Lower lobe of right lung (tissue), 2 donors: ENCODE results near the gene SDHA. TPM values are rescaled to one million over a fixed set of nuclear protein-coding genes. Genes with fewer than 3 reads are reported as not detected.

Source experiments
- ATAC-seq, 2 donors: fragments of 200-7000 bp; cut with Tn5 transposase; one replicate each; pipeline ENCODE4 v1.9.1; 2020 to 2022; ENCODE audit warnings: mild to moderate bottlenecking in 2 of 2, moderate library complexity in 2 of 2
- DNase-seq: peaks from one replicate; pipeline ENCODE4 v3.0.0-alpha.2; 2020
- H3K27ac ChIP-seq: fragments of 200-600 bp; one replicate; pipeline ENCODE4 v1.8.0; 2022
- H3K27me3 ChIP-seq: fragments of 200-600 bp; one replicate; pipeline ENCODE4 v1.8.0; 2022; ENCODE audit warnings: low read depth
- H3K36me3 ChIP-seq: fragments of 200-600 bp; one replicate; pipeline ENCODE4 v1.8.0; 2022; ENCODE audit warnings: mild to moderate bottlenecking
- H3K4me1 ChIP-seq: fragments of 200-600 bp; one replicate; pipeline ENCODE4 v1.8.0; 2022
- H3K4me3 ChIP-seq: fragments of 200-600 bp; one replicate; pipeline ENCODE4 v1.8.0; 2022; ENCODE audit warnings: mild to moderate bottlenecking
- H3K9me3 ChIP-seq: fragments of 200-600 bp; one replicate; pipeline ENCODE4 v1.8.0; 2022
- CTCF ChIP-seq: fragments of 200-600 bp; IDR thresholded peaks from one replicate; pipeline ENCODE4 v1.8.0; 2022; ENCODE audit warnings: antibody characterized with exemption, mild to moderate bottlenecking
- intact Hi-C: fragments of 100-400 bp; cut with DNase I; formaldehyde crosslinking; loops from one replicate; pipeline ENCODE4 v1.11.0; 2022
- total RNA-seq: library from RNA; stranded (reverse); fragmentation: NEBNext Ultra II Directional; extraction: Animal tissue kit (Norgen Biotek cat#: 25700); gene quantifications from one replicate; pipeline ENCODE4 v1.2.1, GENCODE V29; 2021
- donor health status: DM: no; HTN: yes; CAD: no; lungs with severe emphysema.

Gene SDHA
- total RNA-seq, 1 donor from 2014 or later: 89.6 TPM

- H3K36me3 ChIP-seq: no peaks in the 10 kb centered on the region
- H3K4me1 ChIP-seq: peaks cover 16% of the 10 kb centered on the region
- H3K9me3 ChIP-seq: no peaks in the 10 kb centered on the region
- no peak for TF ChIP-seq CTCF
- ATAC-seq: no peak
- intact Hi-C loops: no loop called here
- H3K4me3 ChIP-seq: no peak overlapping the region
- H3K27ac ChIP-seq: no peak overlapping the region
- no peaks in the 10 kb centered on the region for H3K27me3 ChIP-seq
- no peak for DNase-seq
Observed at GRCh38 chr5:186091-187041, 31.8 kb upstream of the SDHA start.

- Histone ChIP-seq H3K36me3 (no peaks in the 10 kb centered on the region), H3K4me3 (no peak overlapping the region), H3K27ac (no peak overlapping the region), H3K9me3 (no peaks in the 10 kb centered on the region), H3K4me1 (peaks cover 16% of the 10 kb centered on the region), H3K27me3 (peaks cover 6% of the 10 kb centered on the region)
- TF ChIP-seq CTCF: no peak
- intact Hi-C loops: no loop called here
- DNase-seq (no peak), ATAC-seq (no peak)
Observed at GRCh38 chr5:187042-187431, 31.1 kb upstream of the SDHA start.

GRCh38 chr5:187617-188451, 30.3 kb upstream of the SDHA start:
- Histone ChIP-seq H3K9me3 (no peaks in the 10 kb centered on the region), H3K4me1 (peaks cover 16% of the 10 kb centered on the region), H3K4me3 (peak overlapping the region; percentile 31), H3K27me3 (peaks cover 10% of the 10 kb centered on the region), H3K27ac (no peak overlapping the region), H3K36me3 (no peaks in the 10 kb centered on the region)
- intact Hi-C loops: no loop called here
- DNase-seq: no peak
- no peak for ATAC-seq
- TF ChIP-seq CTCF: no peak

GRCh38 chr5:188488-189481, 29.3 kb upstream of the SDHA start:
- Histone ChIP-seq H3K4me1 (peaks cover 16% of the 10 kb centered on the region), H3K36me3 (no peaks in the 10 kb centered on the region), H3K4me3 (peak overlapping the region; percentile 31), H3K27me3 (peaks cover 10% of the 10 kb centered on the region), H3K9me3 (no peaks in the 10 kb centered on the region), H3K27ac (no peak overlapping the region)
- DNase-seq (peak; percentile 91), ATAC-seq (peak; percentile 91 to 92)
- intact Hi-C loops: no loop called here
- TF ChIP-seq CTCF: peak; percentile 98

GRCh38 chr5:189486-189885, 28.6 kb upstream of the SDHA start:
- Histone ChIP-seq H3K27ac (no peak overlapping the region), H3K9me3 (no peaks in the 10 kb centered on the region), H3K27me3 (peaks cover 10% of the 10 kb centered on the region), H3K36me3 (no peaks in the 10 kb centered on the region), H3K4me3 (no peak overlapping the region), H3K4me1 (peaks cover 16% of the 10 kb centered on the region)
- DNase-seq (no peak), ATAC-seq (no peak)
- intact Hi-C loops: no loop called here
- no peak for TF ChIP-seq CTCF
